ENCODE results near the gene ACTR2.

DNA sequence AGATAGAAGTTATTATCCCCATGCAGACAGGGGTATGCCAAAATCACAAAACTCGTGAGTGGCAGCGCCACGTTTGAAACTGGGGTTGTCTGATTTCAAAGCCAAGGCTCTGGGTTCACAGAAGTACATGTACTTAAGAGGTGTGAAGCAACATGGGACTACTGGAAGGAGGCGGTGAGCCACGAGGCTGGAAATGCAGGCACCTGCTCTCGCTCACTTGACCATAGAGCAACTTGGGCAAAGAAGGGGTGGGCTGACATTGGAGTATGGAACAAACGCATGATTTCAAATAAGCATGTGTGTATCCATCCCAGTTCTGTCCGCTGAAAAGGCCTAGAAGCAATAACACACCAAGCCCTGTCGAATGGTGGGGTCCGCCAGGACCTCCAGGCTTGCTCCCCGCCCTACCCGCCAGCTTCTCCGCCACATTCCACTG is 593 bp upstream of the ACTR2 start:
- no peak for TF ChIP-seq ZNF140 (tag by site-specific recombination; IDR thresholded peaks at IDR 0.05)
- no peak for TF ChIP-seq BCL11A (tag by site-specific recombination; IDR thresholded peaks at IDR 0.05; ENCODE audit: low read depth)
- no peak for TF ChIP-seq ZNF24 (tag by site-specific recombination; IDR thresholded peaks at IDR 0.05)
- TF ChIP-seq, protein P1, sequence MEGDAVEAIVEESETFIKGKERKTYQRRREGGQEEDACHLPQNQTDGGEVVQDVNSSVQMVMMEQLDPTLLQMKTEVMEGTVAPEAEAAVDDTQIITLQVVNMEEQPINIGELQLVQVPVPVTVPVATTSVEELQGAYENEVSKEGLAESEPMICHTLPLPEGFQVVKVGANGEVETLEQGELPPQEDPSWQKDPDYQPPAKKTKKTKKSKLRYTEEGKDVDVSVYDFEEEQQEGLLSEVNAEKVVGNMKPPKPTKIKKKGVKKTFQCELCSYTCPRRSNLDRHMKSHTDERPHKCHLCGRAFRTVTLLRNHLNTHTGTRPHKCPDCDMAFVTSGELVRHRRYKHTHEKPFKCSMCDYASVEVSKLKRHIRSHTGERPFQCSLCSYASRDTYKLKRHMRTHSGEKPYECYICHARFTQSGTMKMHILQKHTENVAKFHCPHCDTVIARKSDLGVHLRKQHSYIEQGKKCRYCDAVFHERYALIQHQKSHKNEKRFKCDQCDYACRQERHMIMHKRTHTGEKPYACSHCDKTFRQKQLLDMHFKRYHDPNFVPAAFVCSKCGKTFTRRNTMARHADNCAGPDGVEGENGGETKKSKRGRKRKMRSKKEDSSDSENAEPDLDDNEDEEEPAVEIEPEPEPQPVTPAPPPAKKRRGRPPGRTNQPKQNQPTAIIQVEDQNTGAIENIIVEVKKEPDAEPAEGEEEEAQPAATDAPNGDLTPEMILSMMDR (tag by site-specific recombination; IDR thresholded peaks at IDR 0.05), result no peak
- no peak for TF ChIP-seq ZNF138 (tag by site-specific recombination; IDR thresholded peaks at IDR 0.05; ENCODE audit: borderline replicate concordance)
- TF ChIP-seq ZFP41 (tag by site-specific recombination; IDR thresholded peaks at IDR 0.05; ENCODE audit: borderline replicate concordance), result no peak
- TF ChIP-seq, protein P2, sequence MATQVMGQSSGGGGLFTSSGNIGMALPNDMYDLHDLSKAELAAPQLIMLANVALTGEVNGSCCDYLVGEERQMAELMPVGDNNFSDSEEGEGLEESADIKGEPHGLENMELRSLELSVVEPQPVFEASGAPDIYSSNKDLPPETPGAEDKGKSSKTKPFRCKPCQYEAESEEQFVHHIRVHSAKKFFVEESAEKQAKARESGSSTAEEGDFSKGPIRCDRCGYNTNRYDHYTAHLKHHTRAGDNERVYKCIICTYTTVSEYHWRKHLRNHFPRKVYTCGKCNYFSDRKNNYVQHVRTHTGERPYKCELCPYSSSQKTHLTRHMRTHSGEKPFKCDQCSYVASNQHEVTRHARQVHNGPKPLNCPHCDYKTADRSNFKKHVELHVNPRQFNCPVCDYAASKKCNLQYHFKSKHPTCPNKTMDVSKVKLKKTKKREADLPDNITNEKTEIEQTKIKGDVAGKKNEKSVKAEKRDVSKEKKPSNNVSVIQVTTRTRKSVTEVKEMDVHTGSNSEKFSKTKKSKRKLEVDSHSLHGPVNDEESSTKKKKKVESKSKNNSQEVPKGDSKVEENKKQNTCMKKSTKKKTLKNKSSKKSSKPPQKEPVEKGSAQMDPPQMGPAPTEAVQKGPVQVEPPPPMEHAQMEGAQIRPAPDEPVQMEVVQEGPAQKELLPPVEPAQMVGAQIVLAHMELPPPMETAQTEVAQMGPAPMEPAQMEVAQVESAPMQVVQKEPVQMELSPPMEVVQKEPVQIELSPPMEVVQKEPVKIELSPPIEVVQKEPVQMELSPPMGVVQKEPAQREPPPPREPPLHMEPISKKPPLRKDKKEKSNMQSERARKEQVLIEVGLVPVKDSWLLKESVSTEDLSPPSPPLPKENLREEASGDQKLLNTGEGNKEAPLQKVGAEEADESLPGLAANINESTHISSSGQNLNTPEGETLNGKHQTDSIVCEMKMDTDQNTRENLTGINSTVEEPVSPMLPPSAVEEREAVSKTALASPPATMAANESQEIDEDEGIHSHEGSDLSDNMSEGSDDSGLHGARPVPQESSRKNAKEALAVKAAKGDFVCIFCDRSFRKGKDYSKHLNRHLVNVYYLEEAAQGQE (tag by site-specific recombination; IDR thresholded peaks at IDR 0.05), result no peak
- TF ChIP-seq, protein P3, sequence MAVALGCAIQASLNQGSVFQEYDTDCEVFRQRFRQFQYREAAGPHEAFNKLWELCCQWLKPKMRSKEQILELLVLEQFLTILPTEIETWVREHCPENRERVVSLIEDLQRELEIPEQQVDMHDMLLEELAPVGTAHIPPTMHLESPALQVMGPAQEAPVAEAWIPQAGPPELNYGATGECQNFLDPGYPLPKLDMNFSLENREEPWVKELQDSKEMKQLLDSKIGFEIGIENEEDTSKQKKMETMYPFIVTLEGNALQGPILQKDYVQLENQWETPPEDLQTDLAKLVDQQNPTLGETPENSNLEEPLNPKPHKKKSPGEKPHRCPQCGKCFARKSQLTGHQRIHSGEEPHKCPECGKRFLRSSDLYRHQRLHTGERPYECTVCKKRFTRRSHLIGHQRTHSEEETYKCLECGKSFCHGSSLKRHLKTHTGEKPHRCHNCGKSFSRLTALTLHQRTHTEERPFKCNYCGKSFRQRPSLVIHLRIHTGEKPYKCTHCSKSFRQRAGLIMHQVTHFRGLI (tag by site-specific recombination; IDR thresholded peaks at IDR 0.05), result no peak
- TF ChIP-seq ZNF621 (tag by site-specific recombination; IDR thresholded peaks at IDR 0.05), result no peak
- TF ChIP-seq, protein P4, sequence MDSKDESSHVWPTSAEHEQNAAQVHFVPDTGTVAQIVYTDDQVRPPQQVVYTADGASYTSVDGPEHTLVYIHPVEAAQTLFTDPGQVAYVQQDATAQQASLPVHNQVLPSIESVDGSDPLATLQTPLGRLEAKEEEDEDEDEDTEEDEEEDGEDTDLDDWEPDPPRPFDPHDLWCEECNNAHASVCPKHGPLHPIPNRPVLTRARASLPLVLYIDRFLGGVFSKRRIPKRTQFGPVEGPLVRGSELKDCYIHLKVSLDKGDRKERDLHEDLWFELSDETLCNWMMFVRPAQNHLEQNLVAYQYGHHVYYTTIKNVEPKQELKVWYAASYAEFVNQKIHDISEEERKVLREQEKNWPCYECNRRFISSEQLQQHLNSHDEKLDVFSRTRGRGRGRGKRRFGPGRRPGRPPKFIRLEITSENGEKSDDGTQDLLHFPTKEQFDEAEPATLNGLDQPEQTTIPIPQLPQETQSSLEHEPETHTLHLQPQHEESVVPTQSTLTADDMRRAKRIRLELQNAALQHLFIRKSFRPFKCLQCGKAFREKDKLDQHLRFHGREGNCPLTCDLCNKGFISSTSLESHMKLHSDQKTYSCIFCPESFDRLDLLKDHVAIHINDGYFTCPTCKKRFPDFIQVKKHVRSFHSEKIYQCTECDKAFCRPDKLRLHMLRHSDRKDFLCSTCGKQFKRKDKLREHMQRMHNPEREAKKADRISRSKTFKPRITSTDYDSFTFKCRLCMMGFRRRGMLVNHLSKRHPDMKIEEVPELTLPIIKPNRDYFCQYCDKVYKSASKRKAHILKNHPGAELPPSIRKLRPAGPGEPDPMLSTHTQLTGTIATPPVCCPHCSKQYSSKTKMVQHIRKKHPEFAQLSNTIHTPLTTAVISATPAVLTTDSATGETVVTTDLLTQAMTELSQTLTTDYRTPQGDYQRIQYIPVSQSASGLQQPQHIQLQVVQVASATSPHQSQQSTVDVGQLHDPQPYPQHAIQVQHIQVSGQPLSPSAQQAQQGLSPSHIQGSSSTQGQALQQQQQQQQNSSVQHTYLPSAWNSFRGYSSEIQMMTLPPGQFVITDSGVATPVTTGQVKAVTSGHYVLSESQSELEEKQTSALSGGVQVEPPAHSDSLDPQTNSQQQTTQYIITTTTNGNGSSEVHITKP (tag by site-specific recombination; IDR thresholded peaks at IDR 0.05), result peak; percentile 83
- TF ChIP-seq ZNF561 (tag by site-specific recombination; IDR thresholded peaks at IDR 0.05; ENCODE audit: borderline replicate concordance), result no peak
- TF ChIP-seq ZNF19 (tag by site-specific recombination; IDR thresholded peaks at IDR 0.05; ENCODE audit: low read depth), result no peak
- TF ChIP-seq ZNF121 (tag by site-specific recombination; IDR thresholded peaks at IDR 0.05), result no peak
- no peak for TF ChIP-seq ZNF426 (tag by site-specific recombination; IDR thresholded peaks at IDR 0.05)
